ENCODE results near the gene ZCCHC24. TPM values are rescaled to one million over a fixed set of nuclear protein-coding genes. Genes with fewer than 3 reads are reported as not detected.

The ZCCHC24 gene
- total and polyA plus RNA-seq, 8 donors, result 9.7 to 60.3 (median 34.3) TPM

DNA sequence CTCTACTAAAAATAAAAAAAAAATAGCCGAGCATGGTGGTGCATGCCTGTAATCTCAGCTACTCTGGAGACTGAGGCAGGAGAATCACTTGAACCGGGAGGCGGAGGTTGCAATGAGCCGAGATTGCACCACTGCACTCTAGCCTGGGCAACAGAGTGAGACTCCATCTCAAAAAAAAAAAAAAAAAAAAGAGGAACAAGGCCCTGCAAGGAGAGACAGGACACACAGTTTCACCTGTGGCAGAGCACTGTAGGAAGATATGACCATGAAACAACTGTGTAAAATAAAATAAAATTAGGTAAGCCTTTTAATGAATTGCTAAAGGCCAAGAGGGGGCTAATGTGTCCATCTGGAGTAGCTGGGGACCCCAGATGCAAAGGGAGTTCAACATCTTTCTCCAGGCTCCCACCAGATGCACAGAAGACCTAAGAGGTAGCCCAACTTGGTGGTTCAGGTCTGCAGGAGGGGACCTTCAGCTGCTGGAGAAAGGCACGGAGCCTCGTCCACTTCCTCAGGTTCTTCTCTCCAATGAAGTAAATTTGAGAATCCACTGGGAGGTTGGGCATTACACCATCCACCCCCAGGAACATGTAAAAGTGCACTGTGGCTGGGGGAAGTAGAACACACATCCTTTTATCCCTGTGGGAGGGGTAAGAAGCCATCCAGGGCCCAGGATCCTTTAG is 85.5 kb downstream of the ZCCHC24 start:
- Histone ChIP-seq H3K4me3 (no peak overlapping the region), H3K36me3 (peaks cover 0 to 26% (median 14%) of the 10 kb centered on the region in 4 donors), H3K4me1 (peaks cover 4 to 13% (median 6%) of the 10 kb centered on the region in 4 donors), H3K27me3 (no peaks in the 10 kb centered on the region), H3K9me3 (peaks cover 0 to 4% (median 0%) of the 10 kb centered on the region in 4 donors), H3K27ac (peak overlapping the region in 1 of 5 donors; percentile 66)
- WGBS, 5 donors, result 90 to 95% (median 94%) methylated on average over 6 of the region's 6 CpGs
- no peak for DNase-seq
- TF ChIP-seq POLR2A (IDR thresholded peaks at IDR 0.05), result no peak
- no peak for TF ChIP-seq EP300 (IDR thresholded peaks at IDR 0.05)
- TF ChIP-seq POLR2AphosphoS5 (IDR thresholded peaks at IDR 0.05), result no peak
- TF ChIP-seq, protein P1, sequence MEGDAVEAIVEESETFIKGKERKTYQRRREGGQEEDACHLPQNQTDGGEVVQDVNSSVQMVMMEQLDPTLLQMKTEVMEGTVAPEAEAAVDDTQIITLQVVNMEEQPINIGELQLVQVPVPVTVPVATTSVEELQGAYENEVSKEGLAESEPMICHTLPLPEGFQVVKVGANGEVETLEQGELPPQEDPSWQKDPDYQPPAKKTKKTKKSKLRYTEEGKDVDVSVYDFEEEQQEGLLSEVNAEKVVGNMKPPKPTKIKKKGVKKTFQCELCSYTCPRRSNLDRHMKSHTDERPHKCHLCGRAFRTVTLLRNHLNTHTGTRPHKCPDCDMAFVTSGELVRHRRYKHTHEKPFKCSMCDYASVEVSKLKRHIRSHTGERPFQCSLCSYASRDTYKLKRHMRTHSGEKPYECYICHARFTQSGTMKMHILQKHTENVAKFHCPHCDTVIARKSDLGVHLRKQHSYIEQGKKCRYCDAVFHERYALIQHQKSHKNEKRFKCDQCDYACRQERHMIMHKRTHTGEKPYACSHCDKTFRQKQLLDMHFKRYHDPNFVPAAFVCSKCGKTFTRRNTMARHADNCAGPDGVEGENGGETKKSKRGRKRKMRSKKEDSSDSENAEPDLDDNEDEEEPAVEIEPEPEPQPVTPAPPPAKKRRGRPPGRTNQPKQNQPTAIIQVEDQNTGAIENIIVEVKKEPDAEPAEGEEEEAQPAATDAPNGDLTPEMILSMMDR (IDR thresholded peaks at IDR 0.05), result no peak
- intact Hi-C loops (cut with DNase I; ENCODE audit: low total_unique reads), result no loop called here

DNA sequence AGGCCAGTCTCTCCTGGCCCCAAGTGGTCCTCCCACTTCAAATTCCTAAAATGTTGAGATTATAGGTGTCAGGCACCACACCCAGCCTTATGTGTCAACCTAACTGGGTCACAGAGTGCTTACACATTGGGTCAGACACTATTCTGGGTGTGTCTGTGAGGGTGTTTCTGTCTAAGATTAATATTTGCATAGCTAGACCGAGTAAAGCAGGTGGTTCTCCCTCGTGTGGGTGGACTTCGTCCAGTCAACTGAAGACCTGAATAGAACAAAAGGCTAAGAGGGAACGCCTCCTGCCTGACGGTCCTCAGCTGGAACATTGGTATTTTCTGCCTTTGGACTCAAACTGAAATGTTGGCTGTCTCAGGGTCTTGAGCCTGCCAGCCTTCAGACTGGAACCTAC is 86.6 kb downstream of the ZCCHC24 start:
- H3K4me3 ChIP-seq, result no peak overlapping the region
- peak overlapping the region; percentile 55 to 75 (median 66) for H3K27ac ChIP-seq
- 31 to 74% (median 38%) methylated on average over 5 of the region's 5 CpGs for WGBS, 5 donors

DNA sequence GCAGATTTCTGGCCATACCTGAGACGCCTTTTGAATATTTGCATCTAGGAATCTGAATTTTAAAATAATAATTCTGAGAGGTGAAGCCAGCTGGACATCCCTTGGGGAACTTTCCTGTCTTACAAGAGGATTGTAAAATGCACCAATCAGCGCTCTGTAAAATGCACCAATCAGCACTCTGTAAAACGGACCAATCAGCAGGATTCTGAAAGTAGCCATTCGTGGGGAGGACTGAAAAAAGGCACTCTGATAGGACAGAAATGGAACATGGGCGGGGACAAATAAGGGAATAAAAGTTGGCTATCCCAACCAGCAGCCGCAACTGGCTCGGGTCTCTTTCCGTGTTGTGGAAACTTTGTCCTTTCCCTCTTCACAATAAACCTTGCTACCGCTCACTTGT is 88.2 kb downstream of the ZCCHC24 start:
- 95 to 100% (median 97%) methylated on average over 9 of the region's 9 CpGs for WGBS, 5 donors
- no peaks in the 10 kb centered on the region for H3K9me3 ChIP-seq
- H3K27ac ChIP-seq, result no peak overlapping the region
- DNase-seq, result no peak
- H3K36me3 ChIP-seq, result peaks cover 26 to 54% (median 41%) of the 10 kb centered on the region in 4 donors
- H3K4me3 ChIP-seq, result no peak overlapping the region
- peaks cover 4 to 36% (median 6%) of the 10 kb centered on the region in 4 donors for H3K4me1 ChIP-seq
- intact Hi-C loops (cut with DNase I; ENCODE audit: low total_unique reads), result no loop called here
- H3K27me3 ChIP-seq, result no peaks in the 10 kb centered on the region
- TF ChIP-seq POLR2A (IDR thresholded peaks at IDR 0.05), result no peak
- no peak for TF ChIP-seq EP300 (IDR thresholded peaks at IDR 0.05)
- TF ChIP-seq, protein P1 (IDR thresholded peaks at IDR 0.05), result no peak
- no peak for TF ChIP-seq POLR2AphosphoS5 (IDR thresholded peaks at IDR 0.05)

More for the DNA sequence above, 86.6 kb downstream of the ZCCHC24 start:
- DNase-seq, result peak; percentile 68 to 92
- Histone ChIP-seq H3K36me3 (peaks cover 10 to 38% (median 25%) of the 10 kb centered on the region in 4 donors), H3K27me3 (no peaks in the 10 kb centered on the region), H3K9me3 (no peaks in the 10 kb centered on the region), H3K4me1 (peaks cover 4 to 25% (median 6%) of the 10 kb centered on the region in 4 donors)
- TF ChIP-seq POLR2A (IDR thresholded peaks at IDR 0.05) (no peak), EP300 (IDR thresholded peaks at IDR 0.05) (no peak), POLR2AphosphoS5 (IDR thresholded peaks at IDR 0.05) (peak in 2 of 3 donors; percentile 14 to 77)
- TF ChIP-seq, protein P1 (IDR thresholded peaks at IDR 0.05), result no peak
- intact Hi-C loops (cut with DNase I; ENCODE audit: low total_unique reads), result no loop called here

DNA sequence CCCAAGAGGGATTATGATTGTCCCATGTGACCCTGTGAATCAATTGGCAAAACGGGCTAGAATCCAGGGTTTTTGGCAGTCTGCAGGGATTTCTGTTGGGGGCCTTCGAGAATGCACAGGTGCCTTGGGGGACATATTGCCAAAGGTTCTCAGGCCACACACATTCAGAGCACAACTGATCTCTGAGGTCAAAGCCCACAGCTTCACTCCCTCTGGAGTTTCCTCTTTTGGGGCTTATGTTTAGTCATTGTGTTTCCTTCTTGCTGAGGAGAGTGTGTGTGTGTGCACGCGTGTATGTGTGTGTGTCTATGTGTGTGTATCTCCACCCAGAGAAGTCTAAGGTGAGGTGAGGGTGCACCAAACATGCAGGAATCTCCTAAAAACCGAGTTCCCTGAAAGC is 89.3 kb downstream of the ZCCHC24 start:
- Histone ChIP-seq H3K4me3 (no peak overlapping the region), H3K9me3 (no peaks in the 10 kb centered on the region), H3K27me3 (no peaks in the 10 kb centered on the region), H3K4me1 (peaks cover 4 to 36% (median 6%) of the 10 kb centered on the region in 4 donors), H3K27ac (peak overlapping the region in 2 of 5 donors; percentile 14 to 28), H3K36me3 (peaks cover 37 to 65% (median 52%) of the 10 kb centered on the region in 4 donors)
- intact Hi-C loops (cut with DNase I; ENCODE audit: low total_unique reads), result no loop called here
- no peak for TF ChIP-seq EP300 (IDR thresholded peaks at IDR 0.05)
- no peak for TF ChIP-seq POLR2AphosphoS5 (IDR thresholded peaks at IDR 0.05)
- TF ChIP-seq, protein P1 (IDR thresholded peaks at IDR 0.05), result no peak
- no peak for TF ChIP-seq POLR2A (IDR thresholded peaks at IDR 0.05)
- 77 to 89% (median 82%) methylated on average over 5 of the region's 5 CpGs for WGBS, 5 donors
- DNase-seq, result no peak

Measured in stomach (tissue), 9 donors.